B cell (primary cell): ENCODE results near the gene IDS.
"Not testable (repeated sequence)": the region's sequence is repeated elsewhere in the genome, so short reads cannot be mapped to it uniquely, and the experiment has no call there.

Experiments used
- EZH2 ChIP-seq: IDR thresholded peaks from 2 replicates; pipeline ENCODE4 v1.6.1; 2012; ENCODE audit warnings: borderline replicate concordance, low read depth, mild to moderate bottlenecking, moderate library complexity, low read length; ENCODE audit not compliant: insufficient read depth, poor library complexity, severe bottlenecking
- TF ChIP-seq, protein P1 (sequence below): fragments of 200-600 bp; IDR thresholded peaks from one replicate; pipeline ENCODE4 v1.8.0; 2022; ENCODE audit warnings: antibody characterized with exemption, mild to moderate bottlenecking

DNA sequence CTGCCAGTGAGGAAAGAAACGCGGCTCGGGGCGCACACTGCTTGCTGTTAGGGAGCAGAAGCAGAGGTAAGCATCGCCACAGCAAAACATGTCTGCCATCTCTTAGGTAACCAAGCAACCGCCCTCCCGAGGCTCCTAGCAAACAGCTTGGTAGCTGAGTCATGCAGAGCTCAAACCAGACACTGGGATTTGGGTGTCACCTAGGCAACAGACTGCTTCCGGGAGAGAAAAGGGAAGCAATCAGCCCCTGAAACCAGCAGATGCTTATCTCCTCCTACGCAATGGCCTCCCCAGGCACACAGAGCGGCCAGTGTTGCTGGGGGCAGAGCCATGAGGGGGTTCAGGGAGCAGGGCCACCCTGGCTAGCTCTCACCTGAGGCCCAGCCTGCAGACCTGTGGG, 1.7 kb downstream of the IDS start:
- TF ChIP-seq, protein P1, sequence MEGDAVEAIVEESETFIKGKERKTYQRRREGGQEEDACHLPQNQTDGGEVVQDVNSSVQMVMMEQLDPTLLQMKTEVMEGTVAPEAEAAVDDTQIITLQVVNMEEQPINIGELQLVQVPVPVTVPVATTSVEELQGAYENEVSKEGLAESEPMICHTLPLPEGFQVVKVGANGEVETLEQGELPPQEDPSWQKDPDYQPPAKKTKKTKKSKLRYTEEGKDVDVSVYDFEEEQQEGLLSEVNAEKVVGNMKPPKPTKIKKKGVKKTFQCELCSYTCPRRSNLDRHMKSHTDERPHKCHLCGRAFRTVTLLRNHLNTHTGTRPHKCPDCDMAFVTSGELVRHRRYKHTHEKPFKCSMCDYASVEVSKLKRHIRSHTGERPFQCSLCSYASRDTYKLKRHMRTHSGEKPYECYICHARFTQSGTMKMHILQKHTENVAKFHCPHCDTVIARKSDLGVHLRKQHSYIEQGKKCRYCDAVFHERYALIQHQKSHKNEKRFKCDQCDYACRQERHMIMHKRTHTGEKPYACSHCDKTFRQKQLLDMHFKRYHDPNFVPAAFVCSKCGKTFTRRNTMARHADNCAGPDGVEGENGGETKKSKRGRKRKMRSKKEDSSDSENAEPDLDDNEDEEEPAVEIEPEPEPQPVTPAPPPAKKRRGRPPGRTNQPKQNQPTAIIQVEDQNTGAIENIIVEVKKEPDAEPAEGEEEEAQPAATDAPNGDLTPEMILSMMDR: not testable (repeated sequence)
- TF ChIP-seq EZH2: not testable (repeated sequence)
